Loucy (cell line): ENCODE data around the gene PKP4.

ENCODE experiments used
- EZH2phosphoT487 ChIP-seq: fragments of 200-600 bp; IDR thresholded peaks from 2 replicates; pipeline ENCODE4 v1.6.1; 2018; ENCODE audit warnings: antibody characterized with exemption, mild to moderate bottlenecking, moderate library complexity, borderline replicate concordance
- TF ChIP-seq, protein P1 (sequence below): fragments of 200-600 bp; sonication (generic); conservative IDR thresholded peaks from 2 replicates; pipeline ENCODE4 v1.5.1; 2014; ENCODE audit warnings: mild to moderate bottlenecking, antibody characterized with exemption, low read length

- TF ChIP-seq, protein P1, sequence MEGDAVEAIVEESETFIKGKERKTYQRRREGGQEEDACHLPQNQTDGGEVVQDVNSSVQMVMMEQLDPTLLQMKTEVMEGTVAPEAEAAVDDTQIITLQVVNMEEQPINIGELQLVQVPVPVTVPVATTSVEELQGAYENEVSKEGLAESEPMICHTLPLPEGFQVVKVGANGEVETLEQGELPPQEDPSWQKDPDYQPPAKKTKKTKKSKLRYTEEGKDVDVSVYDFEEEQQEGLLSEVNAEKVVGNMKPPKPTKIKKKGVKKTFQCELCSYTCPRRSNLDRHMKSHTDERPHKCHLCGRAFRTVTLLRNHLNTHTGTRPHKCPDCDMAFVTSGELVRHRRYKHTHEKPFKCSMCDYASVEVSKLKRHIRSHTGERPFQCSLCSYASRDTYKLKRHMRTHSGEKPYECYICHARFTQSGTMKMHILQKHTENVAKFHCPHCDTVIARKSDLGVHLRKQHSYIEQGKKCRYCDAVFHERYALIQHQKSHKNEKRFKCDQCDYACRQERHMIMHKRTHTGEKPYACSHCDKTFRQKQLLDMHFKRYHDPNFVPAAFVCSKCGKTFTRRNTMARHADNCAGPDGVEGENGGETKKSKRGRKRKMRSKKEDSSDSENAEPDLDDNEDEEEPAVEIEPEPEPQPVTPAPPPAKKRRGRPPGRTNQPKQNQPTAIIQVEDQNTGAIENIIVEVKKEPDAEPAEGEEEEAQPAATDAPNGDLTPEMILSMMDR: no peak
- TF ChIP-seq EZH2phosphoT487: no peak
Measured at GRCh38 chr2:158481116-158481515, 24.4 kb downstream of the PKP4 start.
